Esophagus muscularis mucosa (tissue), 4 donors: ENCODE data around the gene CTAG1B.

Experiments used
- EP300 ChIP-seq: sonication (generic); formaldehyde crosslinking; IDR thresholded peaks from one replicate; pipeline ENCODE4 v1.6.1; 2017; ENCODE audit warnings: antibody characterized with exemption
- POLR2A ChIP-seq: fragments of 450-650 bp; IDR thresholded peaks from one replicate; pipeline ENCODE4 v1.6.1; 2017; ENCODE audit warnings: antibody characterized with exemption, moderate library complexity, mild to moderate bottlenecking, low read depth
- TF ChIP-seq, protein P1 (sequence below), 3 experiments: fragments of 200-600 bp in 2 of 3; fragments of 450-650 bp in 1 of 3; sonication (generic) in 2 of 3; IDR thresholded peaks; one replicate each; pipeline ENCODE4 v1.5.1; 2017 to 2019; ENCODE audit warnings: antibody characterized with exemption in 3 of 3, mild to moderate bottlenecking in 2 of 3, moderate library complexity in 1 of 3

DNA sequence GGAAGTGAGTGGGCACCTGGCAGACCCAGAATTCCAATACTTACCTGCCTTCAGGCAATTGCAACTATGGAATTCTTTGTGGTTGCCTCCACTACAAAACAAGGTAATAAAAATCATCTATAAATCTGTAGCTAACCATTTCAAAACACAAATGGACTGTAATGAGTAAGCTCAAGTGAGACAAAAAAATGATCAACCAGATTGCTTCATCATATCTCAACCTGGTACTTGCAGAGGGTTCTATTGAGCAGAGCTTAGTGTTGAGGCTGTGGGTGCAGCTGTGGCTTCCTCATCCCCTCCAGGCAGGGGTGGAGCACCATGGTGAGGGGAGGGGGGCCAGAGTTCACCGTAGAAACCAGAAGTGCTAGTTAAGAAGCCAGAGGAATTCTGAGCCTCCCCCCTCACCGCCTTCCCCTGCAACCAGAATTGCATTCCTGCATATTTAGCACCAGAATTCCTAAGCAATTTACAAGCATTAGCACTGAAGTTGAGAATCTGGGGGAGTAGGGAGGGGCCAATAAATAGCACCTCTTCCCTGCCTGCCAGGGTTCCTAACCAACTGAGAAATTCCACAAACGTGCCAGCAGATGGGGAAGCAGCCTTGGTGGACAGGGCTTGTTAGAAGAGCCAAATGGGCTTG, 22.7 kb downstream of the CTAG1B start:
- TF ChIP-seq POLR2A = no peak
- TF ChIP-seq, protein P1, sequence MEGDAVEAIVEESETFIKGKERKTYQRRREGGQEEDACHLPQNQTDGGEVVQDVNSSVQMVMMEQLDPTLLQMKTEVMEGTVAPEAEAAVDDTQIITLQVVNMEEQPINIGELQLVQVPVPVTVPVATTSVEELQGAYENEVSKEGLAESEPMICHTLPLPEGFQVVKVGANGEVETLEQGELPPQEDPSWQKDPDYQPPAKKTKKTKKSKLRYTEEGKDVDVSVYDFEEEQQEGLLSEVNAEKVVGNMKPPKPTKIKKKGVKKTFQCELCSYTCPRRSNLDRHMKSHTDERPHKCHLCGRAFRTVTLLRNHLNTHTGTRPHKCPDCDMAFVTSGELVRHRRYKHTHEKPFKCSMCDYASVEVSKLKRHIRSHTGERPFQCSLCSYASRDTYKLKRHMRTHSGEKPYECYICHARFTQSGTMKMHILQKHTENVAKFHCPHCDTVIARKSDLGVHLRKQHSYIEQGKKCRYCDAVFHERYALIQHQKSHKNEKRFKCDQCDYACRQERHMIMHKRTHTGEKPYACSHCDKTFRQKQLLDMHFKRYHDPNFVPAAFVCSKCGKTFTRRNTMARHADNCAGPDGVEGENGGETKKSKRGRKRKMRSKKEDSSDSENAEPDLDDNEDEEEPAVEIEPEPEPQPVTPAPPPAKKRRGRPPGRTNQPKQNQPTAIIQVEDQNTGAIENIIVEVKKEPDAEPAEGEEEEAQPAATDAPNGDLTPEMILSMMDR (IDR thresholded peaks at IDR 0.05) = no peak
- TF ChIP-seq EP300 = no peak
